NCI-H146 treated with DMSO at 0.1 percent for 48 hours (cell line): ENCODE measurements around the gene INPP5E.
"Not testable (repeated sequence)": the region's sequence is repeated elsewhere in the genome, so short reads cannot be mapped to it uniquely, and the experiment has no call there.

Experiments used
- DNase-seq: peaks from one replicate; lab custom pipeline; 2025; ENCODE audit not compliant: unreplicated experiment; lab: John Stamatoyannopoulos, UW

Gene INPP5E

DNA sequence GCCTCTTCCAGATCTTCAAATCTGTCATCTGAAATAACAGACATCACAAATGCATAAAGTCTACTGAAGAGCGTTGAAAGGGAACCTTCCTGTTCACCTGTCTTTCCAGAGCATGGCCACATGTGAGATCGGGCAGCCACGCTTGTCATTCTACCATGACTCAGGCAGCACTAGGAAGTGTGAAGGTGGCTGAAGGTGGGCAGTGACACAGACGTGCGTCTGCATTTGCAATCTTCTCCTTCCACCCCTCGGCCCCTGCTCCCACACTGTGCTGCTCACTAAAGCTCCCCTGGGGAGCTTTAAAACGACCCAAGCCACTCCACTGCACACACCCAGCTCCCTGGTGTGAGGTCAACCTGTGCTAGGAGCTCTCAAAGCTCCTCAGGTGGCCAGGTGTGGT, 31.7 kb downstream of the INPP5E start:
- no peak for DNase-seq

GRCh38 chr9:136407061-136407460, 32.6 kb downstream of the INPP5E start:
- not testable (repeated sequence) for DNase-seq

DNA sequence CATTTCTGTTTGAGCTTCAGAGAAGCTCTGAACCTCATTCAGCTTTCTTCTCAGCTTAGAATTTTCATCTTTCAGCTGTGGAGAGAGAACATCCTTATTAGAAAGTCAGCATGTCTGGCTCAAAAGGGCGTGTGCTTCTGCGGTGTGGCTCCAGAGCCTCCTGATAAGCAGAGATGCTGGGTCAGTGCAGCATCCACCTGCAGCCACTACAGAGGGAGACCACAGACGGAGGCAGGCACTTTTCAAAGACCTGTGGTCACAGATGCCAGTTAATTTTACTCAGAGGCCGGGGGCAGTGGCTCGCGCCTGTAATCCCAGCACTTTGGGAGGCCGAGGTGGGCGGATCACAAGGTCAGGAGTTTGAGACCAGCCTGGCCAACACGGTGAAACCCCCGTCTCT, 33.7 kb downstream of the INPP5E start:
- not testable (repeated sequence) for DNase-seq

- DNase-seq, result no peak
Measured at GRCh38 chr9:136405481-136405880, 34.2 kb downstream of the INPP5E start.

- DNase-seq, result no peak
Measured at GRCh38 chr9:136404801-136405136, 34.9 kb downstream of the INPP5E start.

DNA sequence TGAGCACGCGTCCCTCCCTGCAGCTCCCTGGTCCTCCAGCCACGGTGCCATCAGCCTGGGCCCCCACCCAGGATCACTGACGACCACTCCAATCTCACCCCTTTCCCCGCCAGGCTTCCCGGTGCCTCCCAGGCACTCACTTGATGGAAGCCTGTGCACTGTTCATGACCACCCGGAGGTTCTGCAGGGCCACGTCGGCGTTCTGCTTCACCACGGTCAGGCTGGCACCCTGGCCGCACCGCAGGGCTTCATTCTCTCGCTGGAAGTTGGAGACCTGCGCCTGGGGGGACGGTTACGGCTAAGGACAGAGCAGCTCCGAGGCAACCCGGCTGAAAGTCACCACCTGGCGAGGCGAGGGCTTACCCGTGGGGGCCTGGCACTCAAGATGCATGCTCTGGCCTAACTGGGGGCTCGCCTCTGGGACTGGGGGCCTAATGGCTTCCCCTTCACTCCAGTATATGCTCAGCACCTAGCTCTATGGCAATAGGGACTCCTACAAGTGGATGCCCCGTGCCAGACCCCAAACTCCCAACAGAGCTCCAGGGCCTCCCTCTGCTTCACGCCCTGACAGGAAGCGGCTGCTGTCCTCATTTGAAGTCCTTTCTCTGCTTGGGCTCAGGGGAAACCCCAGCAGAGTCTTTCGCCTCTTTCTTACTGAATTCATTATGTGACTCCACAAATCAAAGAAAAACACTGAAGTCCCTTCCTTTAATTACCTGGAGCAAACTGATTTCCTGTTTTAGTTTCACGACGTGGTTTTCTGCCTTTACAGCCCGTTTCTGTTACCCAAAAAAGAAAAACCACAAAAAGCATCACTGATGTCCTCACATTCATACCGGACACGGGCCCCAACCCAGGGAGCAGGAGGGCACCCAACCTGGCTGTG, 35.5 kb downstream of the INPP5E start:
- DNase-seq, result no peak

DNA sequence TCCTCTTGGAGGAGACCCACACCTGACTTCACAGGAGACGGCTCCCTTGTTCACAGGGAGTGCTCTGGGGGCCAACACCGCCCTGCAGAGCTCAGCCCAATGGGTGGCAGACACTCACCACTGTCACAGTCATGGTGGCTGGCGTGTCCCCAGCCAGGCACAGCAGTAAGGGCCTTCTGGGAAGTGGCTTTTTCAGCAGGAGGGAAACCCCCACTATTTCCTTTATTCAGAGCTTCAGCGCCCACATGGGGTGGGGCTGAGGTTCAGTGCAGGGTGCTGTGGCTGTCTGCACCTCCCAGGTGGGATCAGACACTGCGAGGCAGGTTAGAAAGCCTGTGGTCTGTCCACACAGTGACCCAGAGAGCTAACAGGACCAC, 36.1 kb downstream of the INPP5E start:
- DNase-seq, result no peak

- no peak for DNase-seq
Measured at GRCh38 chr9:136402067-136402466, 37.6 kb downstream of the INPP5E start.

GRCh38 chr9:136401173-136401922, 38.3 kb downstream of the INPP5E start:
- no peak for DNase-seq

- peak; percentile 57 for DNase-seq
Measured at GRCh38 chr9:136400038-136400834, 39.4 kb downstream of the INPP5E start, which contains the start of gene SNAPC4. TSS of gene SNAPC4 (minus strand) at chr9:136400170. CDS start at chr9:136398428, 1,742 bp downstream.

- no peak for DNase-seq
Measured at GRCh38 chr9:136399176-136400037, 40.2 kb downstream of the INPP5E start.

DNA sequence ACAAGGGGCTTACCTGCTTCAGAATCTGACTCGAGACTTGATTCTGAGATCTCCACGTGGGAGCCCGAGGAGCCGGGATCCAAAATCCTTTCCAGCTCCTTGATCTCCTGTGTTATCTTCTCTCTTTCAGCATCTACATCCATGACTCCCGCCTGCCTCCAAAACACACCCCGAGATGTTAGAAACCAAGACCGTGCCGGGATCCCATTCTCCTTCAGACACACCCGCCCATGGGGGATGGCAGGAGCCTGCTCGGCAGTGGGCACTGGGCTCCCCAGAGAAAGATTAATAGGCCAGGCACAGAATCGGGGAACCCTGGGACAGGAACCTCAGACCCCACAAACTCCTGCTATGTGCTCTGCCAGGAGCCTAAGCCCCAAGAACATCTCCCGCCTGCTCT, 41.4 kb downstream of the INPP5E start:
- no peak for DNase-seq

DNA sequence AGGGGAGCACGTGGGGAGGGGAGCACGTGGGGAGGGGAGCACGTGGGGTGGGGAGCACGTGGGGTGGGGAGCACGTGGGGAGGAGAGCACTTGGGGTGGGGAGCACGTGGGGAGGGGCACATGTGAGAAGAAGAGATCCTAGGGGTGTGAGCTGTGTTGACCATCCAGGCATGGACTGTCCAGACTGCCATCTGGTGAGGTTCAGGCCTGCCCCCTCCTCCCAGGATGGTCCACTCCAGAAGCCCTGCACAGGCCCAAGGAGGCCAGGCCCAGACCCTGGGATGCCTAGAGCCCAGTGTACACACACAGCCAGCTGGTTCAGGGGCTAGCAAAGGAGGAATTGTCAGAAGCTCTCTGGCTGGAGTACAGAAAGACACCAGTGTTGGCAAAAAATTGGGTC, 42.0 kb downstream of the INPP5E start:
- DNase-seq, result no peak

GRCh38 chr9:136396219-136396515, 43.5 kb downstream of the INPP5E start:
- DNase-seq, result no peak

DNA sequence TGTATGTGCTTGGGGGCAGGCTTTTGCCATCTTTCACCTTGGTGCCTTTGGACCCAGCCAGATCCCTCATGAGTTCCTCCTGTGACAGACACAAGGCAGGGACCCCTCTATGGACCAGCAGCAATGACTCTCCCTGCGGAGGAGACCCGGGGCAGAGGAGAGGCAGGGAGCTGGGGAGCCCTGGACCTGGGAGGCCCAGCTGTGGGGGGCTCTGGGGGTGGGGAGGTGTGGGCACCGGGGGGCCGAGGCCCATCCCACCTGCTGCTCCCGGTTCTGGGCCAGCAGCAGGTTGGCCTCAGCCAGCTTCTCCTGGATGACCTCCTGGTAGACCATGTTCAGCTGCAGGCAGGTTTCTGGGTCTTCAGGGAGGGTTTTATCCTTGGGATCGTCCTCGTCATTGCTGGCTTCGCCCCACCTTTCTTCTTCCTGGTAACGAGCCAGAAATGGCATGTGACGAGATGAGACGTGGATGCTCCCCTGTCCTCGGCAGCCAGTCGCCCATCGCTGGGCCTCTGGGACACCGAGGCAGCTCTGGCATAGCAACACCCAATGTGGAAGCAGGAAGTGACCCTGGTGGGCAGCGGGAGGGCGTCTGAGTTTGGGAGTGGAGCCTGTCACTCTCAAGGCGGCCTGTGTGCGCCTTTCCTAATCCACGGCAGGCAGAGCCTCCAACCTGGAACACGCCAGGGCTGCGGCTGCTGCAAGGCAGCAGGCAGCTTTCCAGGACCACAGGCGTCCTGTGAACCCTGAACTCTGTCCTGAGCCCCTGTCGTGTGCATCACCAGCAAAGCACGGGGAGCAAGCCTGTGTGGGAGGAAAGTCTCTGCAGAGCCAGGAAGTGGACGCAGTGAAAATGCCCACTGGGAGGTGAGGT, 44.1 kb downstream of the INPP5E start:
- no peak for DNase-seq

- DNase-seq, result no peak
Measured at GRCh38 chr9:136395020-136395340, 44.7 kb downstream of the INPP5E start.

- no peak for DNase-seq
Measured at GRCh38 chr9:136394312-136395019, 45.2 kb downstream of the INPP5E start.

DNA sequence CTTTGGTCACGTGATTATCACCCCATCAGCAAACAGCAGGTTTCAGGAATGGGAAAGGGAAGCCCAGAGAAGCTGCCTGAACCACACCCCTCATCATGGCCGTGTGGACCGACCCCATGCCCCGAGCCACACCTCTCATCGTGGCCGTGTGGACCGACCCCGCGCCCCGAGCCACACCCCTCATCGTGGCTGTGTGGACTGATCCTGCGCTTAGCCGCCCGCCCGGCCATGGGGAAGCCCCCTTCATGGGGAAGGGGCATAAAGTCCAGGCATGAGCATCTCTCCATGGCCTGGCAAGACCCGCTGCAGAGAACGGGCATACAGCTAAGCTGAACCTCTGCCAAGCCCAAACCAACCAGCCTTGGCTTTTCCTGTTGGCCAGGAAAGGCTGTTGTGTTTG, 46.1 kb downstream of the INPP5E start:
- no peak for DNase-seq
